Thoracic aorta (tissue), 2 donors: ENCODE measurements around the gene ADARB2. TPM values are rescaled to one million over a fixed set of nuclear protein-coding genes. Genes with fewer than 3 reads are reported as not detected.

Experiments used
- ATAC-seq: fragments of 150-250 bp; one replicate; pipeline ENCODE4 v1.8.0; 2017; ENCODE audit warnings: low read depth; ENCODE audit not compliant: insufficient number of reproducible peaks, low FRiP score
- DNase-seq: peaks from one replicate; pipeline ENCODE4 v3.0.0-alpha.2; 2020; ENCODE audit warnings: low spot score
- H3K27ac ChIP-seq, 2 donors: fragments of 200-600 bp; sonication (generic); 1 replicate in 1 of 2; 2 replicates in 1 of 2; pipeline ENCODE4 v1.5.1; 2016; ENCODE audit warnings: mild to moderate bottlenecking in 2 of 2, moderate library complexity in 2 of 2
- H3K27me3 ChIP-seq: fragments of 200-600 bp; sonication (generic); replicated peaks from 2 replicates; pipeline ENCODE4 v1.6.0; 2016; ENCODE audit warnings: mild to moderate bottlenecking; ENCODE audit not compliant: insufficient read depth
- H3K36me3 ChIP-seq: fragments of 200-600 bp; sonication (generic); one replicate; pipeline ENCODE4 v1.5.1; 2016
- H3K4me1 ChIP-seq, 2 donors: fragments of 200-600 bp; sonication (generic); 1 replicate in 1 of 2; 2 replicates in 1 of 2; pipeline versions ENCODE4 v1.5.1 to v1.6.0; 2016; ENCODE audit warnings: low read depth in 2 of 2, mild to moderate bottlenecking in 1 of 2; ENCODE audit not compliant: control insufficient read depth in 1 of 2
- H3K4me3 ChIP-seq: fragments of 200-600 bp; sonication (generic); 2 replicates; pipeline ENCODE4 v1.5.1; 2016; ENCODE audit warnings: mild to moderate bottlenecking
- H3K9me3 ChIP-seq: fragments of 200-600 bp; sonication (generic); 2 replicates; pipeline ENCODE4 v1.5.1; 2016
- total RNA-seq, 2 donors: library from RNA; depleted of rRNA; stranded (reverse); fragments of >200 nt; gene quantifications; one replicate each; pipeline versions ENCODE4 v1.1.0 to v1.2.3, GENCODE V29; 2016
- TF ChIP-seq, protein P1 (sequence below): fragments of 200-600 bp; sonication (generic); IDR thresholded peaks from one replicate; pipeline ENCODE4 v1.5.1; 2019; ENCODE audit warnings: antibody characterized with exemption

Gene ADARB2
- total RNA-seq, 2 donors from 2014 or later: 0.71 to 3.1 TPM

DNA sequence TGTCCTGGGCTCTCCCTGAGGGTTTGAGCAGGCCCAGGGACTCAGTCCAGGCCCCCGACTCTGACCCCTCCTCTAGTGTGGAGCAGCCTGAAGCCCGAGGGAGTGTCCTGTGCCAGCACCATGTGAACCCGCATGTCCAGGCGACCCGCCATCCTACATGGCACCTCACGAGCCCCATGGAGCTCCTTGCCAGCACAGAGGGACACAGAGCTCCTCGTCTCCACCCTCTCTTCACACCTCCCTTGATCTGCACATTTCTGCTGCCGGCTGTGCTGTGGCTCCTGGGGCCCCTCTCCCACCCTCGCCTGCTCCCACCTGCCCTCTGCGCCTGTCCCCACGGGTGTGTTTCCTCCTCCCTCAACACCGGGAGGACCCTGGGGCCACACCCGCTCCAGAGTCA lies 103.5 kb downstream of the ADARB2 start:
- H3K4me1 ChIP-seq: no peaks in the 10 kb centered on the region
- no peaks in the 10 kb centered on the region for H3K36me3 ChIP-seq
- ATAC-seq (no peak), DNase-seq (no peak)
- no peaks in the 10 kb centered on the region for H3K27me3 ChIP-seq
- TF ChIP-seq, protein P1, sequence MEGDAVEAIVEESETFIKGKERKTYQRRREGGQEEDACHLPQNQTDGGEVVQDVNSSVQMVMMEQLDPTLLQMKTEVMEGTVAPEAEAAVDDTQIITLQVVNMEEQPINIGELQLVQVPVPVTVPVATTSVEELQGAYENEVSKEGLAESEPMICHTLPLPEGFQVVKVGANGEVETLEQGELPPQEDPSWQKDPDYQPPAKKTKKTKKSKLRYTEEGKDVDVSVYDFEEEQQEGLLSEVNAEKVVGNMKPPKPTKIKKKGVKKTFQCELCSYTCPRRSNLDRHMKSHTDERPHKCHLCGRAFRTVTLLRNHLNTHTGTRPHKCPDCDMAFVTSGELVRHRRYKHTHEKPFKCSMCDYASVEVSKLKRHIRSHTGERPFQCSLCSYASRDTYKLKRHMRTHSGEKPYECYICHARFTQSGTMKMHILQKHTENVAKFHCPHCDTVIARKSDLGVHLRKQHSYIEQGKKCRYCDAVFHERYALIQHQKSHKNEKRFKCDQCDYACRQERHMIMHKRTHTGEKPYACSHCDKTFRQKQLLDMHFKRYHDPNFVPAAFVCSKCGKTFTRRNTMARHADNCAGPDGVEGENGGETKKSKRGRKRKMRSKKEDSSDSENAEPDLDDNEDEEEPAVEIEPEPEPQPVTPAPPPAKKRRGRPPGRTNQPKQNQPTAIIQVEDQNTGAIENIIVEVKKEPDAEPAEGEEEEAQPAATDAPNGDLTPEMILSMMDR: no peak
- no peak overlapping the region for H3K27ac ChIP-seq
- H3K9me3 ChIP-seq: no peaks in the 10 kb centered on the region
- no peak overlapping the region for H3K4me3 ChIP-seq

DNA sequence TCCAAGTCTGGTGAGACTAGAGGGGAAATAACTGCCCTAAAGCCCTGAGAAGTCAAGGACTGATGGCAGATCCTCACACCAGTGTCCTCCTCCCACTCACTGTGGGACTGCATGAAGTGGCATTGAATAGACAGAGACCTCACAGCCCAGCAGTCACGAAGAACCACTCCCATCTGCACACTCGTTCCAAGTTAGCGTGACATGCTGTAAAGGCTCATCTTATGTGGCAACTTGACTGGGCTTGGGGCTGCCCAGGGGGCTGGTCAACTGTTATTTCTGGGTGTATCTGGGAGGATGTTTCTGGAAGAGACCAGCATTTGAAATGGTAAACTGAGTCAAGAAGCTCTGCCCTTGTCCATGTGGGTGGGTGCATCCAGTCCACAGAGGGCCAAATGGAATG lies 104.7 kb downstream of the ADARB2 start:
- H3K9me3 ChIP-seq: no peaks in the 10 kb centered on the region
- H3K27me3 ChIP-seq: no peaks in the 10 kb centered on the region
- no peaks in the 10 kb centered on the region for H3K4me1 ChIP-seq
- no peak overlapping the region for H3K27ac ChIP-seq
- no peak for ATAC-seq
- no peaks in the 10 kb centered on the region for H3K36me3 ChIP-seq
- TF ChIP-seq, protein P1: no peak
- H3K4me3 ChIP-seq: no peak overlapping the region
- DNase-seq: no peak

DNA sequence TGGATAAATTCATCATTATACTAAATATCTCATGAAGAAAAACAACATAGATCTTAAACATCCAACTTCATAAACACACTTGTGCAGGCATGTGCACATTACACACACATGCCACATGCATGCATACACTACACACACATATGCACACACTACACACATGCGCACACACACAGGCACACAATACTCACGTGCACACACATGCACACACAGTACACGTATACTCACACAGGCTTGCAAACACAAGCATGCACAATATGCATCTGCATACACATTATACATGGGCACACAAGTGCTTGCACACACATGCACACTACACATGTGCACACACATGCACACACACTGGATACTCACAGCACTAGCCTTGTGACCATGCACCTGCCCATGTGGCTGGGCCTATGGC lies 105.2 kb downstream of the ADARB2 start:
- no peaks in the 10 kb centered on the region for H3K27me3 ChIP-seq
- DNase-seq: no peak
- no peak overlapping the region for H3K4me3 ChIP-seq
- no peak for ATAC-seq
- H3K27ac ChIP-seq: no peak overlapping the region
- TF ChIP-seq, protein P1: no peak
- H3K9me3 ChIP-seq: no peaks in the 10 kb centered on the region
- H3K4me1 ChIP-seq: no peaks in the 10 kb centered on the region
- no peaks in the 10 kb centered on the region for H3K36me3 ChIP-seq

DNA sequence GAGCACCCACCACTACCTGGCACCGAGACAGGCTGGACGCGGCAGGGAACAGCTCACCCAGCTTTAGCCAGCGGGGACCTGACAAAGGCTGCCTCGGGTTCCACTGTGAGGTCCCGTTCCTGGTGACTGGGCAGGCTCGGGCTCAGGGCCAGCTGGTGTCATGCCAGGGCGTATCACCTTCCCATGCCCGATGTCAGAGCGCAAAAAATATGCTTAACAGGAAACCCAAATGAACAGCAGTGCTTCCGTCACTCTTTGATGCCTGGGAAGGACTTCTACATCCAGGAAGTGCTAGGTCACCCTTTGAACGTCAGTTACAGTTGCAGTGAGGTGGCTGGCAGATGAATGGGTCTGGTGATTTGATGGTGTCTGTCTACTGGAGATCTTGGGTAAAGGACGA lies 106.0 kb downstream of the ADARB2 start:
- H3K4me1 ChIP-seq: no peaks in the 10 kb centered on the region
- DNase-seq (no peak), ATAC-seq (no peak)
- no peaks in the 10 kb centered on the region for H3K9me3 ChIP-seq
- no peaks in the 10 kb centered on the region for H3K36me3 ChIP-seq
- H3K27ac ChIP-seq: no peak overlapping the region
- no peaks in the 10 kb centered on the region for H3K27me3 ChIP-seq
- no peak overlapping the region for H3K4me3 ChIP-seq
- TF ChIP-seq, protein P1: no peak

DNA sequence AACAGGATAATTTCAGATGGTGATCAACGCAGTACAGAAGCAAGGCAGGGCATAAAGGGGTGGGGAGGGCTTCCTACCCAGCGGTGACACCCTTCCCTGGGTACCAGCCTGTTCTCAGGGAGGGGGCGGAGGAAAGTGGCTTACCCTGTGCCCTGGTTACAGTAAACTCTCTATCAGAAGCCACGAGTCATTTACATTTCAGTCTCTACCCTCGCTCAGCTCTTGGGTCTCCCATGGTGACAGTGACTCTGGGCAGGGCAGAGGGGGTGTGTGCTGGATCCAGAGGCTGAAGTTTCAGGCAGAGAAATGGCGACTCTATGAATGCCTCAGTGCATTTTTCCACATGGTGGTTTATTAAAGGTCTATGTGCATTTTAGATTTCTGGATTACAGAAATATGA lies 107.0 kb downstream of the ADARB2 start:
- H3K4me1 ChIP-seq: no peaks in the 10 kb centered on the region
- DNase-seq: no peak
- H3K27ac ChIP-seq: no peak overlapping the region
- H3K36me3 ChIP-seq: no peaks in the 10 kb centered on the region
- no peak for ATAC-seq
- no peaks in the 10 kb centered on the region for H3K27me3 ChIP-seq
- TF ChIP-seq, protein P1: no peak
- no peak overlapping the region for H3K4me3 ChIP-seq
- no peaks in the 10 kb centered on the region for H3K9me3 ChIP-seq
